ENCODE measurements around the gene SEMA3F. TPM values are rescaled to one million over a fixed set of nuclear protein-coding genes. Genes with fewer than 3 reads are reported as not detected.

SEMA3F gene
- total RNA-seq, 3 donors from 2014 or later (not counting 1 experiment from before 2014, with no cell fraction given), result 0.16 to 1.1 (median 0.78) TPM

GRCh38 chr3:50232303-50232702, 77.2 kb downstream of the SEMA3F start:
- Histone ChIP-seq H3K4me1 (ENCODE audit: control insufficient read depth, insufficient read depth, low read length) (peaks cover 47% of the 10 kb centered on the region), H3K27me3 (ENCODE audit: control insufficient read depth, insufficient read depth, low read length) (no peaks in the 10 kb centered on the region), H3K27ac (ENCODE audit: low read length) (no peak overlapping the region), H3K4me3 (ENCODE audit: low read length) (no peak overlapping the region), H3K9me3 (ENCODE audit: control insufficient read depth, insufficient read depth, low read length) (no peaks in the 10 kb centered on the region), H3K36me3 (ENCODE audit: control insufficient read depth, insufficient read depth, low read length) (no peaks in the 10 kb centered on the region)
- intact Hi-C loops (cut with micrococcal nuclease), result no loop called here
- no peak for TF ChIP-seq CTCF (IDR thresholded peaks at IDR 0.05)
- H3K4me3 Mint-ChIP-seq, result no peak overlapping the region
- DNase-seq, result no peak
- H3K36me3 Mint-ChIP-seq, result no peaks in the 10 kb centered on the region
- no peaks in the 10 kb centered on the region for H3K9me3 Mint-ChIP-seq
- H3K27me3 Mint-ChIP-seq (ENCODE audit: low read depth in 2 of 2), result no peaks in the 10 kb centered on the region
- no peak for ATAC-seq
- H3K4me1 Mint-ChIP-seq, result peaks cover 21 to 28% of the 10 kb centered on the region in 2 donors
- H3K27ac Mint-ChIP-seq, result peak overlapping the region in 1 of 2 donors; percentile 56
- WGBS (ENCODE audit: insufficient coverage), result 85% methylated on average over 3 of the region's 3 CpGs

DNA sequence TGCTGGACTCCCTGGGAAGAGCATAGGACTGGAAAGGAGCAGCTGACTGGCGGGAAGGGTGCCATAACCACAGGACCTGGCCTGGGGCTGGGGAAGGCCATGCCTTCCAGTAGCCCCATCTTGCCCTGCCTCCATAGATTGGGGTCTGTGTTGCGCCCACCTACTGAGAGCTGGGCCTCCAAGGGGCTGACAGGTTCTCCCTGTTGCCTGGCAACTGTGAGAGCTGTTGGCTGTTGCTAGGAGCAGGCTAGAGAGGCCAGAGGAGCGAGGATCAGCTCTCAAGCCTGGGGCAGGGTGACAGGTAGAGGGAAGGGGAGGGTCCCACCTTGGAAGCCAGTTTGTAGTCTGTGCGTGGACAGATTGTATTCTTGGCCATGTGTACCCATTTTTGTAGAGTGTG, 78.1 kb downstream of the SEMA3F start:
- H3K9me3 ChIP-seq (ENCODE audit: control insufficient read depth, insufficient read depth, low read length), result no peaks in the 10 kb centered on the region
- H3K27ac ChIP-seq (ENCODE audit: low read length), result no peak overlapping the region
- no peaks in the 10 kb centered on the region for H3K9me3 Mint-ChIP-seq
- peaks cover 43% of the 10 kb centered on the region for H3K4me1 ChIP-seq (ENCODE audit: control insufficient read depth, insufficient read depth, low read length)
- no peak for TF ChIP-seq CTCF (IDR thresholded peaks at IDR 0.05)
- intact Hi-C loops (cut with micrococcal nuclease), result no loop called here
- no peaks in the 10 kb centered on the region for H3K27me3 ChIP-seq (ENCODE audit: control insufficient read depth, insufficient read depth, low read length)
- H3K4me3 Mint-ChIP-seq, result no peak overlapping the region
- ATAC-seq, result no peak
- no peak for DNase-seq
- no peaks in the 10 kb centered on the region for H3K36me3 Mint-ChIP-seq
- peaks cover 21 to 28% of the 10 kb centered on the region in 2 donors for H3K4me1 Mint-ChIP-seq
- 94% methylated on average over 4 of the region's 4 CpGs for WGBS (ENCODE audit: insufficient coverage)
- H3K27ac Mint-ChIP-seq, result peak overlapping the region in 1 of 2 donors; percentile 56
- no peaks in the 10 kb centered on the region for H3K27me3 Mint-ChIP-seq (ENCODE audit: low read depth in 2 of 2)
- H3K4me3 ChIP-seq (ENCODE audit: low read length), result no peak overlapping the region
- H3K36me3 ChIP-seq (ENCODE audit: control insufficient read depth, insufficient read depth, low read length), result no peaks in the 10 kb centered on the region

- Histone ChIP-seq H3K36me3 (ENCODE audit: control insufficient read depth, insufficient read depth, low read length) (peaks cover 17% of the 10 kb centered on the region), H3K27me3 (ENCODE audit: control insufficient read depth, insufficient read depth, low read length) (no peaks in the 10 kb centered on the region), H3K27ac (ENCODE audit: low read length) (peak within 1 kb of the TSS; percentile 87), H3K4me3 (ENCODE audit: low read length) (peak within 1 kb of the TSS; percentile 96), H3K4me1 (ENCODE audit: control insufficient read depth, insufficient read depth, low read length) (peaks cover 50% of the 10 kb centered on the region), H3K9me3 (ENCODE audit: control insufficient read depth, insufficient read depth, low read length) (no peaks in the 10 kb centered on the region)
- TF ChIP-seq CTCF (IDR thresholded peaks at IDR 0.05), result no peak
- no peaks in the 10 kb centered on the region for H3K9me3 Mint-ChIP-seq
- no peaks in the 10 kb centered on the region for H3K27me3 Mint-ChIP-seq (ENCODE audit: low read depth in 2 of 2)
- no peaks in the 10 kb centered on the region for H3K36me3 Mint-ChIP-seq
- WGBS (ENCODE audit: insufficient coverage), result under 1% methylated on average over 75 of the region's 75 CpGs
- intact Hi-C loops (cut with micrococcal nuclease), result loop anchor here (1.0 kb wide), 1 partner anchor 9 kb away; no protein-coding TSS in a partner anchor
- ATAC-seq (peak; percentile 85 to 97 (median 88)), DNase-seq (peak; percentile 98 to 99)
- peaks cover 32 to 49% of the 10 kb centered on the region in 2 donors for H3K4me1 Mint-ChIP-seq
- peak within 1 kb of the TSS; percentile 98 for H3K4me3 Mint-ChIP-seq
- H3K27ac Mint-ChIP-seq, result peak within 1 kb of the TSS; percentile 95 to 96
These were observed 80.8 kb downstream of the SEMA3F start, which contains the start of gene GNAI2 for GRCh38 chr3:50235716-50236483. TSS of gene GNAI2 (plus strand) at chr3:50236204. CDS start at chr3:50236336, 132 bp downstream.

Measured in natural killer cell (primary cell).